ENCODE data around the gene IL12A.

IL12A gene

DNA sequence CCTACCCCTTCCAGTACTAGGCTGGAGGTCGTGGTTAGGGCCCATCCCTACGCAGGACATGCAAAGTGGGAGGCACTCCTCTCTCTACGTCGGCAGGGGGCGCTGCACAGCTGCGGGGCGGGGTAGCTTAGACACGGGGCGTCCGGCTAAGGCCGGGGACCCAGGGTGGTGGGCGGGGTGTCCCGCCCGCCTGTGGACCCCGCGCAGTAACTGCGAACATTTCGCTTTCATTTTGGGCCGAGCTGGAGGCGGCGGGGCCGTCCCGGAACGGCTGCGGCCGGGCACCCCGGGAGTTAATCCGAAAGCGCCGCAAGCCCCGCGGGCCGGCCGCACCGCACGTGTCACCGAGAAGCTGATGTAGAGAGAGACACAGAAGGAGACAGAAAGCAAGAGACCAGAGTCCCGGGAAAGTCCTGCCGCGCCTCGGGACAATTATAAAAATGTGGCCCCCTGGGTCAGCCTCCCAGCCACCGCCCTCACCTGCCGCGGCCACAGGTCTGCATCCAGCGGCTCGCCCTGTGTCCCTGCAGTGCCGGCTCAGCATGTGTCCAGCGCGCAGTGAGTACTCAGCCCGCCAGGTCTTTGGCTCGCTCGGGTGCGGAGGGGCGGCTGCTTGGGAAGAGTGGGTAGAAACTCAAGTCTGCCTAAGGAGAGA, at the start of gene IL12A:
Gene IL12A, plus strand, starts transcription at position 219 of the 655 bp plus-strand sequence.
- DNase-seq (ENCODE audit: low read depth in 2 of 2, low spot score in 1 of 2): peak; percentile 62 to 82

DNA sequence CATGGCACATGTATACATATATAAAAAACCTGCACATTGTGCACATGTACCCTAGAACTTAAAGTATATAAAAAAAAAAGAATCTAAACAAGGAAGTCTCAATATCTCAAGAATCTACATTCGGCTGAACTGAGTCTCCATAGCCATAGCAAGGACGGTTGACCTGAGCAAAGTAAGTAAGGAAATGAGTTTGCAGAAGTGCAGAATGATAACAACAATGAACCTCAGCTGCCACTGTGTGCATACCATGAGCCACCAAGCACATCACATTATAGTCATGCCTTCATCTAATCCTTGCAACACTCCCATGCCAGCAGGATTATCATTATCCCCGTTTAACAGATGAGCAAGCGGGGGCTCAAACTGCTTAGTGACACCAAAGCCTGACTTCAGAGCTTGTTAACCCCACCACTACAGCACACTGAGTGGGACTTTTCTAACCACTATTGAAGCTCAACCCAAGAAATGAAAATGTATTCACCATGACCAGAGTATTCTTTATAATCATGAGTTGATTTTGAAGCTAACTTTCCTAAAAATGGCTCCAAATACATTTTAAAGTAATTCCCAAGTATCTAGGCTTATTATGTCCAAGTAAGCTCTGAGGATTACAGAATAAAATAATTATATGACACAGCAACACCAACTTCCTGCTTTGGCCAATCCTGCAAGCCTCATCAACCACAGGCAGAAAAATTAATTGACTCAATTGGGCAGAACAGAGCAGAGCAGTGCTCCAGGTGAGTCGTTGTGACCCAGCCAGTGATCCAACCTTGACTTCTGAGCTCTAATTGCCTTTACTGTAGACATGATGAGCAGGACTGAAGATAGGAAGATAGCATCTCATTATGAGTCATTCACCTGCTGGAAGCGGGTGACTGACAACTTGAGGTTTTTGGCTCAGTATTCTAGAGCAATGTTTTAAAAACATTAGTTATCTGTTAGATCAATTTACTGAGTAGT, 47.3 kb upstream of the IL12A start:
- no peak for DNase-seq (ENCODE audit: low read depth in 2 of 2, low spot score in 1 of 2)

DNA sequence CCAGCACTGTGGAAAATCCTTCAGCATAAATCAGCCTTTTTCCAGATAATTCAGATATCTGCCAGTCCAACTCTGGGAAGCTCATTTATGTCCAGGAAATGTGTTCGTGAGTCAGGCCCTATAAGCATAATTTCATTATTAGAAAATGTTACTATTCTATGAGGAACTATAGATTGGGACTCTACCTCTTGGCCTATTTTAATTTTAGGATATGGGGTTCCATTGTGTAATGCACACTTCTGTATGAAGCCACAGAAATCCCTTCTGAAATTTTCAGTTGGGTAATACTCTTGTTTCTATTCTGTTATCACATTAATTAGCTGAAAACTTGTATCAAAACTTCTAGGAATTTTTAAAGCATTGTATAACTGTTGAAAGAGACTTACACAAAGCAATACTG, 43.9 kb upstream of the IL12A start:
- no peak for DNase-seq (ENCODE audit: low read depth in 2 of 2, low spot score in 1 of 2)

DNA sequence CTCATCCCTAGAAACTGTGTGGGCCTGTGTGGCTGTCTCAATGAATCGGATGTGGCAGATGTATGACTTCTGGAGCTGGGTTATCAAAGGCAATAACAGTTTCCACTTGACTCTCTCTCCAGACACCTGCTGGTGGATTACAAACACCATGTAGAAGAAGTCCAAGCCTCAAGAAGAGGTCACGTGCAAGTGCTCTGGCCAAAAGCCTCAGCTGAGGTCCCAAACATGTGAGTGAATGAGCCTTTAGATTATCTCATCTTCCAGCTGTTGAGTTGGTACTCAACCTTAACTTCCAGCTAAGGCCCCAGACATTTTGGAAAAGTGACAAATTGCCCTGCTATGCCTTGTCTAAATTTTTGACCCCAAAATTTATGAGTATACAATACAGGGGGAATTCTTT, 42.7 kb upstream of the IL12A start:
- no peak for DNase-seq (ENCODE audit: low read depth in 2 of 2, low spot score in 1 of 2)

DNA sequence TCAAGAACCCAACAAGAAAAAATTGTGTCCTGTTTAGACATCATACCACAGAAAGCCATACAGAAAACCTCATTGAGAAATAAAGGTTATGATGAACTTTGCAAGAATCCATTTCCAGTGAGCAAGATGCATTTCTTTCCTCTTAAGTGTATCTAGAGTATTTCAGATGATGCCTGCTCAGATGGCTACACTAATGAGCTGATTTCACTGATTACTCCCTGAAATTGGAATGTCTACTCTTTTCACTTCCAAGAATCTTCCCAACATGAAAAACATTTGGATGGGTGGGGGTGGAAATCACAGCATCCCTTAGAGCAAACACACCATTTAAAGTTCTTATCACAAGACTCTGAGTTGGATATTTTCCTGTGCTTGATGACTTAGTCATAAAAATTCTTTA, 41.4 kb upstream of the IL12A start:
- DNase-seq (ENCODE audit: low read depth in 2 of 2, low spot score in 1 of 2): no peak

DNA sequence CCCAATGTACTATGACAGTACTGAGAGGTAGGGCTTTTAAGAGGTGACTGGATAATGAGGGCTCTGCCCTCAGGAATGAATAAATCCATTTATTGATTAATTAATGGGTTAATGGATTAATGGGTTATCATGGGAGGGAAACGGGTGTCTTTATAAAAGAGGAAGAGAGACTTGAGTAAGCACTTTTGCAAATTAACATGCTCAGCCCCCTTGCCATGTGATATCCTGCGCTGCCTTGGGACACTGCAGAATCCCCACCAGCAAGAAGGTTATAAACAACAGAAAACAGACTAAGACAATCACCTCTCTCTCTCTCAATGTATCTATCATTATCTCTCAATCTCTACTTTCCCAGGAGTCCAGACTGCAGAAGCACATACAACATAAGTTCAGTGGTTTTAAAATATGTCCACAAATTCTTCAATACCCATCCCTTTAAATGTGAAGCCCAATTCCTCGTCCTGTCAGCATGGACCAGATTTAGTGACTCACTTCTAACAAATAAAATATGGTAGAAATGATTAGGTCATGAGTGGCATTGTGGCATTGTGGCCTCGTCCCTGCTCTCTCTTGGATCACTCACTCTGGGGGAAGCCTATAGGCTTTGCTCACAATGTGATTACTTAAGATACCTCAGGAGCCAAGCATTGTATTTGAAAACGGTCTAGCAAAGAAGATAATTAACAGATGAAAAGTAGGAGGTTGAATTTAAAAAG, 40.0 kb upstream of the IL12A start:
- no peak for DNase-seq (ENCODE audit: low read depth in 2 of 2, low spot score in 1 of 2)

DNA sequence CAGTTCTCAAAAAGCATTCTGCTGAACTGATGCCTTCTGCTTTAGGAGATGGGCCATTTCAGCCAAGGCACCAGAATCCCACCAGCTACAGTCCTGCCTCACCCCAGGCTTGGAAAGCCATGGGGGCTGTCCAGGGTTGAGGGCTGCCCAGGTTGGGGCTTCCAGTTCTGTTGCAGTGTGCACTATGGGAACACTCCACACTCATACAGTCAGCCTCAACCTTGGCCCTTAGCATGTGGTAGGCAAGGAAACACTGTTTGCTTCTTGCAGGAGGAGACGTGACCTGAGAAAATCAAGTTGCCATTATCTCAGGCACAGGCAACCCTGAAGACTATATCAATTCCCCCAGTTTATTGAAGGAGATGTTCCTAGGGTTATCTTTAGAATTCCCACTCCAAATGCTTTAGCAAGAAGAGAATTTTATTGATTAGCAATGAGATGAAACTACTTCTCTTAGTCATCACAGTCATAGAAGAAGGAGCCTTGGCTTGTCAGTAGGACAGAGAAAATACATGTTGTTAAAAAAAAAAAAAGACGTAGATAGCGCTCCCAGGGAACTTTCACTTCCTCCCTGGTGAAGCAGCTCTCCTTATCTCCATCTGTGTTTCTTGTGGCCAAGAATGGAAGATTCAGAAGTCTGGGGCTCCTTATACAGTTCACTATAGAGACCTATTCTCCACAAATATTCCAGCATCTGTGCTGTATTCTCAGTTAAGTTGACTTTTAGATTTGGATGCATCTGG, 38.3 kb upstream of the IL12A start:
- no peak for DNase-seq (ENCODE audit: low read depth in 2 of 2, low spot score in 1 of 2)

DNA sequence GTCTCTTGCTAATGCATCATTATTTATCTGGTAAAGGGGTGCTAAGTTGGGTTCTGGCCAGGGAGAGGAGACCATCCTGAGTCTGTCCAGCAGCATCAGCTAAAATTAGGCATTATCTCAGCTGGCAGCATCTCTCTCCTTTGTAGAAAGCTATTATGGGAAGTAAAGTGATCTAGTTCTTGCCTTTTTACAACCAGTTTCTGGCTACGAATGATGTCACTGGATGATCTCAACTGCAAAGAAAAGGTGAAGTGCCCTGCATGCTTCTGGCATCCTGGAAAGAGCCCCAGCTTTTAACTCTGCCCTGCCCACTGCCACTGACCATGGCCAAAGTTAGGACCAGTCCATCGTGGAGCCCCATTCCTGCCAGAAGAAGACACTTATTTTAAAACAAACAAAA, 37.1 kb upstream of the IL12A start:
- no peak for DNase-seq (ENCODE audit: low read depth in 2 of 2, low spot score in 1 of 2)

DNA sequence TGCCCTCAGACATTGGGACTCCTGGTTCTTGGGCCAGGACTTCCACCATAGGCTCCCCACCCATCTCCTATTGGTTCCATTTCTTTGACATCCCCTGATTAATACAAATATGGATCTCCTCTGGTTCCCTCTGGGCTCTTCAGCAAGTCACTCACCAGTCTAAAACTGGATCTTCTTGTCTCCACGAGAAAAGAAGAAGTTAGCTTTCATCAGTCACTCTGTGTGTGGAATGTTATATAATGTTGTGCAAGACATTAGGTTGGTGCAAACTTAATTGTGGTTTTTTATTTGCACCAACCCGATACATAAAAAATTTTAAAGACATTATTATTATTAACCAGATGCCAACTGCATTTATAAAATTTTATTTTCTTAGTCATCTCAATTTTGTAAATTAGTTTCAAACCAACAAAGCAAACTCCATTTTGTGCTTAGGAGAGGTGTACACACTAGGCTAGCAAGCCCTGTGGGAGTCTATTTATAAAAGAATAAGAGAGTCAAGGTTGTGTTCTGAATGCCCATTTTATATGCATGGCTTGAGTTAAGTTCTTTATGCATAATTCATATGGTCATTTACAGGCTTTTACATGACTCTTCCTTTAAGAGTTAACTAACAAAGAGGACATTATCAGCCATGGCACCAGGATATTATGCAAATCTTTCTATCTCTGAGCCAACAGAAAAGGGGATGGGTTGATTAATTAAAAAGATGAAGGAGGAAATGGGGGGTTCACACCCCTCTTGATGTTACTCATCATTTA, 35.1 kb upstream of the IL12A start:
- no peak for DNase-seq (ENCODE audit: low read depth in 2 of 2, low spot score in 1 of 2)

DNA sequence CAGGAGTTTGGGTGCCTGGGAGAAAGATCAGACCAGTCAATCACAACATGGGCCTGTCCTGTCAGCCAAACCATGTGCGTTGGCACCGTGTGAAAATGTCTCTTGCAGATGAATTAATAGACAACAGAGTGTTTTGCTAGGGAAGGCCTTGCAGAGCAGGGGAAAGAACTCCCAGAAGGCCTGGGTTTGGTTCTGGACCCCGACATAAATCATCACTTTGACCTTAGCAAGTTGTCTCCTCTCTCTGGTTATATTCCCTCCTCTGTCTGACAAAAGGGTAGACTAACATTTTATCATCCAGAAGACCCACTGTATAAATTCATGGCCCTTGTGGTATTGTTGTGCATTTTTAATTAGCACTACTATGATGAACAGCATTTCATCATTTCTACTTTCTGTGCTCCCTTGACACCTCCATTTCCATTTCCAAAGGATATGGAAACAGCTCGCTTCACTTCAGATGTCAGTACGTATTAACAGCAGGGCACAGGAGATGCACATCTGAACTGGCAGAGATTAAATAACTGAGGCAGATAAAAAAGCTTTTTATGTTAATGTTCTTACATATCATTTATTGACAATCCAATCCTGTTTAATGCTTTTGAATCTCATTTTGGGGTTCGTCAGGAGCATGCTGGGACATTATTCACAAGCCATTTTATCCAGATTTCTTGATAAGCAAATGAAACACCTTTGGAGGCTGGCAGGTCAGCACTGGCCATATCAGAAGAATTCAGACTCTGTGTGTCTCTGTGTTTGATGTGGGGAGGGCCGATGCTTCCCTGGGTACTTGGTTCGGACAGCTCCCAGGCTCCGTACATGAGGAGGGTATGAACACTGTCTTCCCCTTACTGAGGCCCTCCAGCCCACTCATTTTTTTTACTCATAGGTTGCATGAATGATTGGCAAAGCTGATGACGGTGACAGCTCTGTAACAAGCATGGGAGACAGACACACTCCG, 28.2 kb upstream of the IL12A start:
- DNase-seq (ENCODE audit: low read depth in 2 of 2, low spot score in 1 of 2): no peak

DNA sequence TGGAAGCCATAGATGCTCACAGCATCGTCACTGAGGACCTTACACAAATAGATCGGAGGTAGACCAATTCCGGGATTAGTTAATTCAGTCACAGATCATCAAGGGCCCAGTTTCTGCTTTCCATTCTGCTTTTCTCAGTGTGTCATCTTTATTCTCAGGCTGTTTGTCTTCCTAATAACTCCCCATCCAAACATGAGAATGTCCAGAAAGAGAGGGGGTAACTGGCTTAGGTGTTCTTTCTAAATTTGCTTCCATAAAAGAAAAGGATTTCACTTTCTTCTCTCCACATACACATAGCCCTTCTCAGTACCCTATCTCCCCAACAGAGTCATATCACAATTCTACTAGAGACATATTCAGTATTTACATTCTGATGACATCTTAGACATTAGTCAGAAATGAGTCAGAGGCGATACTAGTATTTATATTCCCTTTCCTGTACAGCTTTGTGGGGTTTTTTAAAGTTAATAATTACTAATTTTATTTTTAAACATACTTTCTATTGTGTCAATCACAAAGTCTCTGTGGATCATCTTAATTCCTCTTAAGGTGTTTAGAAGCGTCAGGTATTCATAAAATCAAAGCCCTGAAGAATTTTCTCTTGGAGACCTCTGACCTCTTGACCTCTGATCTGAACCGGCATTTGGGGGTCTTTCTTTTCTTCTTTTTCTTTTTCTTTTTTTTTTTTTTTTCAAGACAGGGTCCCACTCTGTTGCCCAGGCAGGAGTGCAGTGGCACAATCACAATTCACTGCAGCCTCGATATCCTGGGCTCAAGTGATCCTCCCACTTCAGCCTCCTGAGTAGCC, 24.3 kb upstream of the IL12A start:
- DNase-seq (ENCODE audit: low read depth in 2 of 2, low spot score in 1 of 2): no peak

DNA sequence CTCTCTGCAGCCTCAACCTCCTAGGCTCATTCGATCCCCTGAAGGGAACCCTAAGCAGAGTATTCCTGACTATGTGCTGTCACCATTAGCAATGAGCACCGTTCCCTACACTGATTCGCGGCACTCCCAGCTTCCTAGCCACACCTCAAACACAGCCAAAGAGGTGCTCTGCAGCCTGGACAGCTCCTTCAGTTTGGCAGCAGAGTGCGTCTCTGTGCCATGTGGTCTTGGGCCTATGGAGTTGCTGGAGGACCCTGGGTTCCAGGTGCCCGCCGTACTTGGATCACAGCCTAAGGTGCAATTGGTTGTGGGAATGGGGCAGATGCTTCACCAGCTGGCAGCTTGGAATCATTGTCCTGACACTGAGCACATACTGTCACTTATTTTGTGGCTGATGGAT, 17.3 kb upstream of the IL12A start:
- DNase-seq (ENCODE audit: low read depth in 2 of 2, low spot score in 1 of 2): no peak

DNA sequence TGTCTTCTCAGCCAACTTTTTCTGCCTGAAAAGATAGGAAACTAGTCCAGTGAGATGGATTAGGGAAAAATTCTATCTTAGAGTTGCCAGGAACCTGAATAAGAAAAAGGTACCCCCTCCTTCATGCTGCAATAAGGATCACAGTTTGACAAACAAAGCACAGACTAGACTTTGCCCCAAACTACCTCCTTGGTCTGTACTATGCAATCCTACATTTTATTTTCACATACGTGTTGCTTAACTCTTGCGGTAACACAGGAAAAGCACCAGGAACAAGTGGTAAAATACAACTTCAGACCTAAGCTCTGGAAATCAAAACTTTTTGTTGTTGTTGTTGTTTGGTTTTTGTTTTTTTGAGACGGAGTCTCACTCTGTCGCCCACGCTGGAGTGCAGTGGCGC, 11.3 kb upstream of the IL12A start:
- DNase-seq (ENCODE audit: low read depth in 2 of 2, low spot score in 1 of 2): no peak

DNA sequence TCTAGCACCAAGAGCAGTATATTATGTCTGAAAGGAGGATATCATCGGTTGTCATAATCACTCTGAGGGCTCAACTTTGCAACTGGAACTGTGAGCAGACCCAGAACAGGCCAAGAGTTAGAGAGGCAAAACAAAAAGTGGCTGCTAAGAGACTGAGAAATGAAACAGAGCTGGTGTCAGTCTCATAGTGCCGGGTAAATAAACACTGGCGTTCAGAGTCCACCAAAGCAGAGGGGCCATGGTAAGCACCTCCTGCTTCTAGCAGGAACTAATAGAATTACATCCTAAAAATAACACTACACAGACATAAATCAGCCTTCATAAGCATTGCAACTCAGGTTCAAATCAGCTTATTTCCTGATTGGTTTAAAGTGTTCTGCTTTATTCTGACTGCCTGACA, 10.3 kb upstream of the IL12A start:
- no peak for DNase-seq (ENCODE audit: low read depth in 2 of 2, low spot score in 1 of 2)

DNA sequence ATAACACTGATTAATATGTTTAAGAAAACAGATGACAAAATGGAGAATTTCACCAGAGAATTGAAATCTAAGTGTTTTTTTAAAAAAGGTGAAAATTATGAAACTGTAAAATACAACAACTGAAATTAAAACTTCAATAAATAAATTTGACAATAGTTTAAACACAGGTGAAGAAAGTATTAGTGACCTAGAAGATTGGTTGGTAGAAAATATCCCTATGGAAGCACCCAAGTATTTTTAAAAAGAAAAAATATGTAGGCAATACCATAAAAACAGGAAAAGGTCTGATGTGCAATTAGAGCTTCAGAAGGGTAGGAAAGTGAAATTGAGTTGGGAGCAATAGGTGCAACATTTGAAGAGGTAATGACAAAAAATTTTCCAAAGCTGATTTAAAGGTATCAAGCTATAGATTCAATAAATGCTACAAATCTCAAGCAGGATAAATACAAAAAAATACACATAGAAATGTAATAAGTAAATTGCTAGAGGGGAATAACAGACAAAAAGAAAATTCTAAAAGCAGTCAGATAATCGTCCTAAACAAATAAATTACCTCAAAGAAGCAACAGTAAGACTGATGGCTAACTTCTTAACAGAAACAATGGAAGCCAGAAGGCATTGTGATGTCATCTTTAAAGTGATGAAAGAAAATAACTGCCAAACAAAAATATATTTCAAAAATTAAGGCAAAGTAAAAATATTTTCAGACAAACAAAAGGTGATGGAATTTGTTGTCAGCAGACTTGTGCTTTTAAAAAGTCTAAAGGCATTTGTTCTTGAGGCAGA, 9.5 kb upstream of the IL12A start:
- DNase-seq (ENCODE audit: low read depth in 2 of 2, low spot score in 1 of 2): no peak

DNA sequence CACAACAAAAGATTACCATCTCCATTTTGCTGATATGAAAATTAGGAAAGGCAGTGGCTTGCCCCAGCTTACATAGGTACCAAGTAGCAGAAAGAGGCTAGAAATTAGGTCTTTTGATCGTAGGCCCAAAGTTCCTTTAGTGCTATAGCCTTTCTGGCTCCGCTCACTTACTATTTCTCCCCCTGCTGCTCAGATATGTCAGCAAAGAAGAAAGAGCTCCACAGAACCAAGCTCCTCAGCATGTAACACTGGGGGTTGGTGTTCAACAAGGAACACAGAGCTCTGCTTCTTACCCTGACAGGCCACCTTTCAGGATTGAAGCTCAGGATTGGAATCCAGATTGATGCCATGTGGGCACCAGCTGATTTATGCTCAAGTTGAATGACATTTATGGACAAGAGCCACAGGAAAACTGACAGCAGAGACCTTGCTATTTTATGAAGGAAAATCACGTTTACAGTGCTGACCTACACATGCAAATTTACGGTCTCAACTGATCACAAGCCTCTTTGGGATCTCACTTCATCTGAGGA, 6.1 kb upstream of the IL12A start:
- DNase-seq (ENCODE audit: low read depth in 2 of 2, low spot score in 1 of 2): no peak

DNA sequence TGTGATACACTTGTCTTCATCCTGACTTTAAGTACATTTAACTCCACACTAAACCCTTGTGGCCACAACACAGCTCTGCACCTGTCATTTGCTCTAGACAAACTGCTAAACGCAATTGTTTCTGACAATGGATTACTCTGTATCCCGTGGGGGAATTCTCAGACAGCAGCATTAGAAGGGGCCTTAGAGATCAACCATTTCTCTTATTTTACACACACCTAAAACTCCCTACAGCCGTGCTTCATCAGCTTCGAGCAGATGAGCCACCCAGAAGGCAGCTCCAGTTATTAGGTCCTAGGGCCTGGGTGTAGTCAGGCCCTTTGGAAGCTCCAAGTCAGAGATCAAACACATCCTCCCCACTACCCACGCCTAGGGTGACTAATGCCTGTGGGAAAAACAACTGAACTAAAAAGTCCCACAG, 1.3 kb upstream of the IL12A start:
- DNase-seq (ENCODE audit: low read depth in 2 of 2, low spot score in 1 of 2): no peak

All from stimulated activated CD8-positive, alpha-beta memory T cell treated with anti-CD3 and anti-CD28 coated beads, Interleukin-4, amount 100 ng/mL, for 4 hours (primary cell).